Central memory CD4-positive, alpha-beta T cell (primary cell): ENCODE data around the gene FAM107B.

ENCODE experiments used
- DNase-seq: peaks from one replicate; pipeline ENCODE4 v3.0.0; 2022

The FAM107B gene

GRCh38 chr10:14618674-14619073, 156.0 kb downstream of the FAM107B start:
- DNase-seq: no peak

GRCh38 chr10:14617852-14618251, 156.8 kb downstream of the FAM107B start:
- DNase-seq: no peak

GRCh38 chr10:14616955-14617730, 157.6 kb downstream of the FAM107B start:
- no peak for DNase-seq

GRCh38 chr10:14616465-14616864, 158.2 kb downstream of the FAM107B start:
- DNase-seq: no peak

GRCh38 chr10:14613588-14613920, 161.1 kb downstream of the FAM107B start:
- DNase-seq: no peak

- DNase-seq: no peak
These were observed 161.7 kb downstream of the FAM107B start for GRCh38 chr10:14612873-14613587.

GRCh38 chr10:14611968-14612693, 162.6 kb downstream of the FAM107B start:
- DNase-seq: no peak

GRCh38 chr10:14609178-14609577, 165.5 kb downstream of the FAM107B start:
- no peak for DNase-seq

GRCh38 chr10:14608381-14609001, 166.2 kb downstream of the FAM107B start:
- no peak for DNase-seq

GRCh38 chr10:14606633-14607032, 168.1 kb downstream of the FAM107B start:
- no peak for DNase-seq

- DNase-seq: peak; percentile 57
These were observed 169.3 kb downstream of the FAM107B start for GRCh38 chr10:14605231-14605925.

- DNase-seq: peak; percentile 70
These were observed 170.2 kb downstream of the FAM107B start for GRCh38 chr10:14604181-14605142.

GRCh38 chr10:14603534-14604102, 171.1 kb downstream of the FAM107B start:
- DNase-seq: no peak

- no peak for DNase-seq
These were observed 171.7 kb downstream of the FAM107B start for GRCh38 chr10:14602807-14603533.

- peak; percentile 64 for DNase-seq
These were observed 172.6 kb downstream of the FAM107B start for GRCh38 chr10:14601872-14602725.

GRCh38 chr10:14601326-14601725, 173.4 kb downstream of the FAM107B start:
- DNase-seq: no peak

GRCh38 chr10:14600065-14600464, 174.6 kb downstream of the FAM107B start:
- no peak for DNase-seq

GRCh38 chr10:14598809-14599764, 175.6 kb downstream of the FAM107B start:
- DNase-seq: no peak
